IPS DF 6.9 (cell line): ENCODE results near the gene PGP.
A peak's percentile ranks its signal among the peaks of the same experiment; 100 is the strongest.
"Not testable (repeated sequence)": the region's sequence is repeated elsewhere in the genome, so short reads cannot be mapped to it uniquely, and the experiment has no call there.

ENCODE experiments used
- DNase-seq: peaks from one replicate; pipeline ENCODE4 v3.0.0-alpha.2; 2013; ENCODE audit warnings: low read depth, low spot score
- H3K27ac ChIP-seq: one replicate; pipeline ENCODE4 v1.5.1; 2013; ENCODE audit warnings: low read length, control low read depth
- H3K27me3 ChIP-seq: 2 replicates; pipeline ENCODE4 v1.6.1; 2013; ENCODE audit warnings: mild to moderate bottlenecking, low read length; ENCODE audit not compliant: control insufficient read depth, insufficient read depth
- H3K36me3 ChIP-seq: 2 replicates; pipeline ENCODE4 v1.6.1; 2013; ENCODE audit warnings: low read length; ENCODE audit not compliant: control insufficient read depth, insufficient read depth
- H3K4me1 ChIP-seq: 2 replicates; pipeline ENCODE4 v1.6.1; 2013; ENCODE audit warnings: low read length; ENCODE audit not compliant: control insufficient read depth, insufficient read depth
- H3K4me3 ChIP-seq: 2 replicates; pipeline ENCODE4 v1.5.1; 2013; ENCODE audit warnings: mild to moderate bottlenecking, low read length
- H3K9me3 ChIP-seq: 2 replicates; pipeline ENCODE4 v1.6.1; 2013; ENCODE audit warnings: low read length, inconsistent platforms; ENCODE audit not compliant: control insufficient read depth, insufficient read depth
- WGBS: extraction: QIAGEN DNeasy Blood & Tissue Kit; methylation state at CpG from one replicate; pipeline ENCODE4 v1.1.7; 2013; ENCODE audit warnings: mixed read lengths, missing lambda C conversion rate; ENCODE audit not compliant: insufficient read length, insufficient coverage; 5-methylcytosine and 5-hydroxymethylcytosine counted together

PGP gene

DNA sequence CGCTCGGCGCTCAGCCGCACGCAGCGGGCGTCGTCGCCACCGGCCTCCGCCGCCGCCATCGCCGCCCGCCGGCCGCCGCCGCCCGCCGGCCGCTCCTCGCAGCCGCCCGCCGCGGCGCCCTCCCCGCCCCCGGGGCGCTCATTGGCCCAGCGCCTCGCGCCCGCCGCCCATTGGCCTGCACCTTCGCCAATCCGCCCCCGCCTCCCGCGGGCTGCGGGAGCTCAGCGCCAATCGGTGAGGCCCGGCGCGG lies at the start of gene PGP:
PGP (minus strand) TSS at position 122 of the 250 bp plus-strand sequence; CDS start at position 59, 63 bp downstream.
- DNase-seq, result no peak
- H3K4me1 ChIP-seq, result peaks cover 7% of the 10 kb centered on the region
- peak within 1 kb of the TSS; percentile 98 for H3K4me3 ChIP-seq
- WGBS, result no CpG with 5 or more reads among the region's 48 CpGs
- no peaks in the 10 kb centered on the region for H3K27me3 ChIP-seq
- peak within 1 kb of the TSS; percentile 56 for H3K27ac ChIP-seq
- no peaks in the 10 kb centered on the region for H3K9me3 ChIP-seq
- peaks cover 9% of the 10 kb centered on the region; the same call in 1 of the 2 replicates for H3K36me3 ChIP-seq

DNA sequence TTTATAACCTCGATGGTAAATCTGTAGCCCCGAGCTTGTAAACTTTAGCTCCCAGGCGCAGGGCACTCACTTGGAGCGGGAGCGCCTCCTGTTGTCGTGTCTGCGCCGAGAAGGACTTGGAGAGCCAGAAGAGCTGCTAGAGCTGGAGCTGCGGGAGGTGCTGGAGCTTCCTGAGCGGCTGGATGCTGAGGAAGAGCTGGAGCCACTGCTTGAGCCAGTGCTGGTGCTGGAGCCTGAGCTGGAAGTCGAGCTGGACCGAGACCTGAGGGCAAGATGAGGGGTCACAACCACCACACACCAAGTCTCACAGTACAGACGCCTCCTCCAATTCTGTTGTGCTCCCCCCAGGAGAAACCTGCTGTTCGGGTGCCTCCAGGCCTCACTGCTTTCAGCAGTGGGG lies 48.4 kb upstream of the PGP start:
- not testable (repeated sequence) for DNase-seq, H3K27me3 ChIP-seq, H3K4me1 ChIP-seq, H3K27ac ChIP-seq, H3K9me3 ChIP-seq, H3K4me3 ChIP-seq
- peaks cover 26% of the 10 kb centered on the region for H3K36me3 ChIP-seq
- no CpG with 5 or more reads among the region's 14 CpGs for WGBS

GRCh38 chr16:2260250-2260649 lies 45.6 kb upstream of the PGP start:
- Histone ChIP-seq H3K27ac (no peak overlapping the region), H3K27me3 (no peaks in the 10 kb centered on the region), H3K36me3 (peaks cover 49% of the 10 kb centered on the region), H3K4me1 (no peaks in the 10 kb centered on the region), H3K4me3 (no peak overlapping the region), H3K9me3 (no peaks in the 10 kb centered on the region)
- no CpG with 5 or more reads among the region's 8 CpGs for WGBS
- DNase-seq, result no peak

- H3K27me3 ChIP-seq, H3K9me3 ChIP-seq, H3K27ac ChIP-seq, DNase-seq, H3K4me1 ChIP-seq, H3K4me3 ChIP-seq: not testable (repeated sequence)
- no CpG with 5 or more reads among the region's 7 CpGs for WGBS
- H3K36me3 ChIP-seq, result peaks cover 49% of the 10 kb centered on the region
Measured at GRCh38 chr16:2258530-2258929, 43.9 kb upstream of the PGP start.

- H3K36me3 ChIP-seq, result peaks cover 45% of the 10 kb centered on the region
- H3K4me1 ChIP-seq, result no peaks in the 10 kb centered on the region
- H3K27me3 ChIP-seq, result no peaks in the 10 kb centered on the region
- no peak overlapping the region for H3K27ac ChIP-seq
- no peak for DNase-seq
- H3K9me3 ChIP-seq, result no peaks in the 10 kb centered on the region
- H3K4me3 ChIP-seq, result no peak overlapping the region
- no CpG with 5 or more reads among the region's 6 CpGs for WGBS
Measured at GRCh38 chr16:2257726-2258125, 43.1 kb upstream of the PGP start.

- Histone ChIP-seq H3K4me1 (no peaks in the 10 kb centered on the region), H3K27ac (no peak overlapping the region), H3K27me3 (no peaks in the 10 kb centered on the region), H3K4me3 (no peak overlapping the region), H3K36me3 (peaks cover 36% of the 10 kb centered on the region), H3K9me3 (no peaks in the 10 kb centered on the region)
- WGBS, result no CpG with 5 or more reads among the region's 12 CpGs
- no peak for DNase-seq
Measured at GRCh38 chr16:2256531-2257140, 42.0 kb upstream of the PGP start.

DNA sequence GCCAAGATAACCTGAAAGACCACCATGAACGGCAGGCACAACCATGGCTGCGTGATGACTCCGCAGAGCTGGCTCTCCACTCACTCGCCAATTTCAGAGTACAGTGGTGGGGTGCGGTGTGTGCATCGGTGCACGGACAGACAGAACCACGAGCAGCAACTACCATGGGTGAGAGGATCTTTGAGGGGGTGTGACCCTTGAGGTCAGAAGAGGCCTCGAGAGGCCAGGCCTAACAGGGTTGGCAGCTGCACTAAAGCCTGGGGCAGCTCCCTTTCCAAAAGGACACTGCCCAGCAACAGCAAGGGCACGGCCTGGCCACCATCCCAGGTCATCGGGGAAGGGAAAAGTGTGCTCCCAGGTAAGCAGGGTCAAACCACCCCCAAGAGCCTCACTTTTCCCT lies 38.7 kb upstream of the PGP start:
- no CpG with 5 or more reads among the region's 11 CpGs for WGBS
- Histone ChIP-seq H3K4me3 (no peak overlapping the region), H3K27ac (no peak overlapping the region), H3K4me1 (no peaks in the 10 kb centered on the region), H3K36me3 (peaks cover 31% of the 10 kb centered on the region), H3K27me3 (no peaks in the 10 kb centered on the region), H3K9me3 (no peaks in the 10 kb centered on the region)
- no peak for DNase-seq

GRCh38 chr16:2252806-2253148 lies 38.1 kb upstream of the PGP start:
- no peak overlapping the region for H3K27ac ChIP-seq
- H3K4me1 ChIP-seq, result no peaks in the 10 kb centered on the region
- no CpG with 5 or more reads among the region's 7 CpGs for WGBS
- H3K27me3 ChIP-seq, result no peaks in the 10 kb centered on the region
- no peaks in the 10 kb centered on the region for H3K9me3 ChIP-seq
- H3K4me3 ChIP-seq, result no peak overlapping the region
- H3K36me3 ChIP-seq, result peaks cover 30% of the 10 kb centered on the region
- no peak for DNase-seq

- peak within 1 kb of the TSS; percentile 94 for H3K4me3 ChIP-seq
Measured at GRCh38 chr16:2251296-2252111, 36.9 kb upstream of the PGP start, which contains the start of gene ECI1. Gene ECI1 (minus strand): TSS chr16:2251587. CDS start chr16:2251566, 21 bp downstream.

GRCh38 chr16:2250652-2251295 lies 36.1 kb upstream of the PGP start:
- H3K36me3 ChIP-seq, result peaks cover 19% of the 10 kb centered on the region; the same call in 1 of the 2 replicates
- H3K4me3 ChIP-seq, result peak overlapping the region; percentile 94
- WGBS, result no CpG with 5 or more reads among the region's 35 CpGs
- DNase-seq, result no peak
- no peaks in the 10 kb centered on the region for H3K27me3 ChIP-seq
- H3K27ac ChIP-seq, result no peak overlapping the region
- no peaks in the 10 kb centered on the region for H3K9me3 ChIP-seq
- H3K4me1 ChIP-seq, result no peaks in the 10 kb centered on the region

More at GRCh38 chr16:2251296-2252111, 36.9 kb upstream of the PGP start, which contains the start of gene ECI1:
- WGBS, result no CpG with 5 or more reads among the region's 88 CpGs
- peaks cover 19% of the 10 kb centered on the region for H3K36me3 ChIP-seq
- H3K9me3 ChIP-seq, result no peaks in the 10 kb centered on the region
- no peaks in the 10 kb centered on the region for H3K27me3 ChIP-seq
- H3K4me1 ChIP-seq, result no peaks in the 10 kb centered on the region
- H3K27ac ChIP-seq, result no peak within 1 kb of the TSS
- DNase-seq, result peak; percentile 75
